SW480 (cell line): ENCODE measurements around the gene USP26.
"Not testable (repeated sequence)": the region's sequence is repeated elsewhere in the genome, so short reads cannot be mapped to it uniquely, and the experiment has no call there.

ENCODE experiments used
- DNase-seq: peaks from one replicate; pipeline ENCODE4 v3.0.0-alpha.2; 2016; ENCODE audit warnings: low spot score

USP26 gene

DNA sequence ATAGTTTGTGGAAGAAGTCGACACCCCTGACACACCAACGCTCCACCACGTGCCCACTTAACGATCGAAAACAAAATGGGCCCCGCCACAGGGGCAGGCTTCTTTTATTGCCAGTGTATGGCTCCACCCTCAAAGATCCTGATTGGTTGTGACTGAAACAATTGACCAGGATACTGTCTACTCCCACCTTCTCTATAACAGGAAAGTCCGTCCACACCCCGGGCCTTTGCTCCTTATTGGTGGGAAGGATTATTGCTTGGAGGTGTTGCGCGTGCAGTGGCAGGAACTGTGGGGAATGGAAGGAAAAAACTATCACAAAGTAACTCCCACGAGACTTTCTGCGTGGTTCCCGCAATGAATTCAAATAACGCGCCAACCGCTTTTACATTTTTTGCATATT, at the start of gene USP26:
USP26 (minus strand) TSS at position 79 of the 400 bp plus-strand sequence. CDS start 68,889 bp downstream, outside the sequence.
- DNase-seq = no peak

DNA sequence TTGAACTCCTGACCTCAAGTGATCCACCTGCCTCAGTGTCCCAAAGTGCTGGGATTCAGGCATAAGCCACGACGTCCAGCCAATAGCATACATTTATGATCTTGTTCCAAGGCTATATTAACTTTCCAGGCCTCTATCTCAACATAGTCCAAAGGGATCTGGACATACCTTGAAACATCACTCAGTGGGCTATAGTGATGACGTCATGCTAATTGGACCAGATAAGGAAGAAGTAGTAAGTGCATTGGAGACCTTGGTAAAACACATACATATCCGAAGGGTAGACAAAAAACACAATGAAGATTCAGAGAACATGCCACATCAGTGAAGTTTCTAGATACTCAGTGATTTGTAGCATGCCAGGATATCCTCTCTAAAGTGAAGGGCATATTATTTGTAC, 37.4 kb upstream of the USP26 start:
- DNase-seq = no peak

- DNase-seq = no peak
Measured at GRCh38 chrX:133120406-133120805, 23.5 kb upstream of the USP26 start.

GRCh38 chrX:133094098-133094731, 2.7 kb downstream of the USP26 start:
- no peak for DNase-seq

GRCh38 chrX:133090236-133090809, 6.6 kb downstream of the USP26 start:
- DNase-seq = no peak

DNA sequence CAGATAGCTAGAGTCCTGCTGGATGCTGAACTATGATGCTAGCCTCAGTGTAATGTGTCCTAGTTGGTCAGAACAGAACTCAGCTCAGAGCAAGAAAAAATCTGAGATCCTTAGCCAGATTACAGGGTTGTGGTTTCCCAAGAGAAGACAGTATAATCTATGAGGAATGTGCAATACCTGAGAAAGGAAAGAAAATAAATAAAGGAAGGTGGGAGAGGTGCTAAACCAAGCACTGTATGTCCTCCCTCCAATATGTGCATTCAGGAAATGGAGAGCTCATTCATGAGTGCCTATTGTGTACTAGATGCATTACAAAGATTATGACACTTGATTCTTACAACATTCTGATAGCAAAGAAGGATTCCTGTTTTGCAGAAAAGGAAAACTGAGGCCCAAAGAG, 7.5 kb downstream of the USP26 start:
- DNase-seq = no peak

DNA sequence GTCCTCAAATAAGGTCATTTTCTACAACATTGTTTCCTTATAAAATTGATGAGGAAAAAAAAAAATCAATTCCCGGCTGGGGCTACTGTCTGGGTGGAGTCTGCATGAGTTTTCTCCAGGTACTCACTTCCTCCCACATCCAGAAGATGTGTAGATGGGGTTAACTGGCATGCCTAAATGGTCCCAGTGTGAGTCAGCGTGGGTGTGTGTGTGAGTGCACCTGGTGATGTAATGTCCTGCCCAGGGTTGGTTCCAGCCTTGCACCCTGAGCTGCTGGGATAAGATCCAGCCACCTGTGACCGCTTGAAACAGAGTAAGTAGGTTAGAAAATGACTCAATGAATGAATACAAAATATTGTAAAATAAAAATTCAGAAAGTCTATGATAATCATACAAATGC, 11.1 kb downstream of the USP26 start:
- peak; percentile 25 for DNase-seq

GRCh38 chrX:133085056-133085455, 11.9 kb downstream of the USP26 start:
- DNase-seq = not testable (repeated sequence)

- DNase-seq = no peak
Measured at GRCh38 chrX:133083899-133084298, 13.0 kb downstream of the USP26 start.

DNA sequence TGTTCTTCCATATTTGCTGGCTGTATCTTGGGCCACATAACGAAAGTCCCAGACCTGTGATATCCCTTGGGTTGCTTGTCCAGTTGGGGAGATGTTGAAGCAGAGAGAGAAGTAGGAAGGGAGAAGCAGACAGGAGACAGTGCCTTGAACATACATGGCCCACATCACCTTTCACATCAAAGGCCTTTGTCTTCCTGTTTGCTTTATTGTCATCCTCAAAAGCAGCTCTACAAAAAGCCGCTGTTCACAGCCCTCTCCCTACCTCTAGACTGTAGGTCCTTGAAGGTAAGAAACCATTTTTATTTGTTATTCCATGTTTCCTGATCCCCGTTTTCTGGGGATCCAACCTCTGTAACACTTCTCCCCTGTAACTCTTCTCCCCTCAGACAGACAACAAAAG, 14.9 kb downstream of the USP26 start:
- DNase-seq = peak; percentile 2

DNA sequence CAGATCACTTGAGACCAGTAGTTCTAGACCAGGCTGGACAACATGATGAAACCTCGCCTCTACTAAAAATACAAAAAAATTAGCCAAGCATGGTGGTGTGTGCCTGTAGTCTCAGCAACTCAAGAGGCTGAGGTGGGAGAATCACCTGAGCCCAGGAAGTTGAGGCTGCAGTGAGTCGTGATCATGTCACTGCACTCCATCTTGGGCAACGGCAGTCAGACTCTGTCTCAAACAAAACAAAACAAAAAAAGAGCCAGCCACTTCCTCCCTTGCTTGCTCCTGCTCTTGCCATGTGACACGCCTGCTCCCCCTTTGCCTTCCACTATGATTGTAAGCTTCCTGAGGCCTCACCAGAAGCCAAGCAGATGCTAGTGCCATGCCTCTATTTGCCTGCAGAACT, 19.1 kb downstream of the USP26 start:
- not testable (repeated sequence) for DNase-seq

DNA sequence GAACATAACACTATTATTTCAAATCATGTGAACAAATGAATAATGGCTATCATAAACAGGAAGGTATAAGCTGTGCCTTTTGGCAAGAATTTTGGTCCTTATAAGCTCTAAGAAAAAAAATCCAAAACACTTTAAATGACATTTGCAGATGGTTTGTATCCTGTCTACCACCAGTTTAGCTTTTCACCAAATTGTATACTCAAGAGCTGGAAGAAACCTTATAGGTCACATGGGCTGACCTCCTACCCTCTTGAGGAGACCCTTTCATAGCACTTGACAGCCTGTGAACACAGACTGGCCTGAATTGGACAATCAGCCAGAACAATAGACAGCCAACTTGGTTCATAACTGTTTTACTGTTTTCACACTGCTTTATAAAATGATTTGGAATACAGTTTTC, 24.3 kb downstream of the USP26 start:
- no peak for DNase-seq

GRCh38 chrX:133068461-133068860, 28.4 kb downstream of the USP26 start:
- DNase-seq = no peak

DNA sequence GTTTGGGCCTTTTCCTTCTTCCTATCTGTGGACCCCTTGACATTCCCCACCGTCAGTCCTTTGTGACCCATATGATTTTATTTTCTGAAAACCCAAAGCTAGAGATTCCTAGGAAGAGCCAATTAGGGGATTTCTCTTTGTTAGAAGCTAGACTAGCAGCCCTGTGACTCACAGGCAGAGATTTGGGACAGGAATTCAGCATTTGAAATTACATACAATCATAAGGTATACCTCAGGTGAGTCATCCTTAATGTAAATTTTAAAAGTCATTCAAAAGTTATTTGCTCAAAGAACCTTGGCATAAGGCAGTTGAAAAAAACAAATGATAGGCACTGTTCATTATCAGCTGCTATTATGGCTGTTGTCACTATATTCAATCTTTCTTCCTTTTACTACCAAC, 40.6 kb downstream of the USP26 start:
- DNase-seq = peak; percentile 1

- DNase-seq = no peak
Measured at GRCh38 chrX:133054761-133055405, 42.0 kb downstream of the USP26 start.

DNA sequence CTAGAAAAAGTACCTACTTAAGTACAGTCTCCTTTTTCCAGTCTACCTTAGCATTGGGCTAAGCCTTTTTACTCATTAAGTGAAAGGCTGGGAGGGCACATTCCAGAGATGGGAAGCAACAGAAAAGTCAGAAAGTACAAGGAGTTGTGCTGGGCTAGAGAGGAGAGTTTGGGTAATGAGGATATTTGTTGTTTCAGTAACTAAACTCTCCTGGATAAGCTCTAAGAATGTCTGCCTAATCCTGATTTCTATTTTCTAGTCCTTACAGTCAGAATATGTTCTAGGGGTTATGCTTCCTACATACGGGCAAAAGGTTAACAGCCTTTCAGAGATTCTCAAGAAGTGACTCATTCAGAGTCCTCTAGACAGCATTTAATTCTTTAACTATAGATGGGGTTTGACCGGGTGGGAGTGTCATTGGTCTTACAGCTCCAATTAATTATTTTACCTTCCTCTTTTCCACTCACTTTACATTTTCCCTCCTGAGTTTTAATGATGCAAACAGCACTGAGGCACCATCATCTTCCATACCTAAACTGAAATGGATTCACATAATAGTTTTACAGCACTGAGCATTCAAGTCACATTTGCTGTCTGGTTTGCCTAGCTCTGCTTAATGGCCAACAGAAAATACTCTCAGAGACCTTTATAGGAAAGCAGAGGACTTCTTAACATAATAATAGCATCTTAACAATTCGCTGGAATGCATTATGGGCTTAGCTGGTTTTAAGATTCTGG, 42.9 kb downstream of the USP26 start:
- DNase-seq = peak; percentile 8

DNA sequence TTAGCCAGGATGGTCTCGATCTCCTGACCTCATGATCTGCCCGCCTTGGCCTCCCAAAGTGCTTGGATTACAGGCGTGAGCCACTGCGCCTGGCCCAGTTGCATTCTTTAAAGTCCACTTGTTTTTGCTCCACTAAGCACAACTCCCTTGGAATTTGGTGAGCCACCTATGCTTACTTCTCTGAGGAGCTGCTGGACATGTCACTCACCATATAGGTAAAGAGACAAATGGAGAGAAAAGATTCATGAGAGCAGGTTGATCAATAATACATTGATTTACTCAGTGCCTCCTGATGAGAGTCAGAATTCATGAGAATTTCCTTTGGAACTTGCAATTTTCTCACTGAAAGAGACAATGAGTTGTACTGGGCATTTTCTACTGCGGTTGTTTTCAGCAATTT, 48.2 kb downstream of the USP26 start:
- DNase-seq = no peak

- no peak for DNase-seq
Measured at GRCh38 chrX:133046601-133047000, 50.3 kb downstream of the USP26 start.

DNA sequence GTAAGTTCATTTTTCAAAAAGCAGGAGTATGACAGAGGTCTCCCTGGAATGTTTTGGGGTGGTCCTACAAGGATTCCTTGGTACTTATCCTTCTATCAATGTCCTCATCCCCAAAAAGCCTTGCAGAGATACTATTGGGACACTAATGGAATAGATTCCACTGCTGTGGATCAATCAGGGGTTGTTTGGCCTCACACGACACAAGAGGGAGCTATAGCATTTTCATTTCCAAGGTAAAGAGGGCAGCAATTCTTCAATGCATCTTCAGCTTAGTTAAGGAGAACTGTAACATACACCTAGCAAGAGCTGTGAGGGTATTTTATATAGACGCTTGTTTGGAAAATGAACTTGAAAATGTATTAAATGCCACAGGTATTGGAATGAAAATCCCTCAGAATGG, 50.9 kb downstream of the USP26 start:
- DNase-seq = peak; percentile 34

DNA sequence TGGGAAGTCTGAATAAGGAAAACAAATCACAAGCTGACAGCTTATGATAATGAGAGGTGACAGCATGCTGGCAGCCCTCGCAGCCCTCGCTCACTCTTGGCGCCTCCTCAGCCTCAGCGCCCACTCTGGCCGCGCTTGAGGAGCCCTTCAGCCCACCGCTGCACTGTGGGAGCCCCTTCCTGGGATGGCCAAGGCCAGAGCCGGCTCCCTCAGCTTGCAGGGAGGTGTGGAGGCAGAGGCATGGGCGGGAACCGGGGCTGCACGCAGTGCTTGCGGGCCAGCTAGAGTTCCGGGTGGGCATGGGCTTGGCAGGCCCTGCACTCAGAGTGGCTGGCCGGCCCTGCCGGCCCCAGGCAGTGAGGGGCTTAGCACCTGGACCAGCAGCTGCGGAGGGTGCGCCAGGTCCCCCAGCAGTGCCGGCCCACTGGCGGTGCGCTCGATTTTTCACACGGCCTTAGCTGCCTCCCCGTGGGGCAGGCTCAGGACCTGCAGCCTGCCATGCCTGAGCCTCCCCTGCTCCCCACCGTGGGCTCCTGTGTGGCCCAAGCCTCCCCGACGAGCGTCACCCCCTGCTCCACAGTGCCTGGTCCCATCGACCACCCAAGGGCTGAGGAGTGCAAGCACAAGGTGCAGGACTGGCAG, 52.6 kb downstream of the USP26 start:
- DNase-seq = not testable (repeated sequence)

DNA sequence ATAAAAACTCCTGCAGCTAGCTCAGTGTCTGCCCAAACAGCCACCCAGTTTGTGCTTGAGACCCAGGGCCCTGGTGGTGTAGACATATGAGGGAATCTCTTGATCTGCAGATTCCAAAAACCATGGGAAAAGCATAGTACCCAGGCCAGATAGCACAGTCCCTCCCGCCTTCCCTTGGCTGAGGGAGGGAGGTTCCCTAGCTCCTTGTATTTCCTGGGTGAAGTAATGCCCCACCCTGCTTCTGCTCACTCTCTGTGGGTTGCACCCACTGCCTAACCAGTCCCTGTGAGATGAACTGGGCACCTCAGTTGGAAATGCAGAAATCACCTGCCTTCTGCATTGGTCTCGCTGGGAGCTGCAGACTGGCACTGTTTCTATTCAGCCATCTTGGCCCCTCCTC, 54.6 kb downstream of the USP26 start:
- no peak for DNase-seq

DNA sequence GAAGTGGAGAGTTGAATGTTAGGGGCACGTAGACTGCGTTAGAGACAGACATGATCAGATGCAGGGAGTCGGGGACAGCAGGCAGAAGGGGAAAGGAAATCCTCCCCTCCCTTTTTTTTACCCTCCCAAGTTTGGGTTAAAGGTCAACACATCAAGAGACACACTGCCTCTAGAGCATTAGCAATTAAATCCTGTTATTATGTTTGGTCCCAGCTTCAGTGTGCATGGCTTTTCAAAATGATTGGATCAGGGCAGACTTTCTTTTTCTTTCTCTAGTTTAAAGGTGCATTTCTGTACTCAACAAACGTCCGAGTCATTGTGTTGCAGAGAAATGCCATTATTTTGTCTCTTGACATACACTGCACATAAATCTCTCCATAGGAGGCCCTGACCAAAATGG, 63.9 kb downstream of the USP26 start:
- DNase-seq = no peak
